Fibroblast of lung (primary cell): ENCODE results near the gene PPP2R3B.

Experiments
- CTCF ChIP-seq, 2 donors: IDR thresholded peaks in 1 of 2; conservative IDR thresholded peaks in 1 of 2; 1 replicate in 1 of 2; 2 replicates in 1 of 2; pipeline ENCODE4 v1.5.1; 2011 to 2012; ENCODE audit warnings: low read length in 2 of 2, control low read depth in 1 of 2, inconsistent platforms in 1 of 2, low read depth in 1 of 2, mild to moderate bottlenecking in 1 of 2
- EZH2 ChIP-seq: IDR thresholded peaks from 2 replicates; pipeline ENCODE4 v1.5.1; 2012; ENCODE audit warnings: low read length, control low read depth, mild to moderate bottlenecking; ENCODE audit errors: missing control alignments

- no peak for TF ChIP-seq CTCF (conservative IDR thresholded peaks at IDR 0.05 in 1 of 2, IDR thresholded peaks at IDR 0.05 in 1 of 2; ENCODE audit: low read depth in 1 of 2, low read length in 2 of 2)
- TF ChIP-seq EZH2, result no peak
Observed at GRCh38 chrX:335758-336155, 51.0 kb downstream of the PPP2R3B start.
